H9 (cell line): ENCODE data around the gene S100Z. TPM values are rescaled to one million over a fixed set of nuclear protein-coding genes. Genes with fewer than 3 reads are reported as not detected.

Experiments used
- DNase-seq: peaks from one replicate; pipeline ENCODE4 v3.0.0-alpha.2; 2017
- H2AFZ ChIP-seq: one replicate; pipeline ENCODE4 v1.6.1; 2013; ENCODE audit warnings: mild to moderate bottlenecking, low read length, control low read depth, moderate library complexity
- H2AK5ac ChIP-seq: 2 replicates; pipeline ENCODE4 v1.6.1; 2013; ENCODE audit warnings: low read length, control low read depth, mixed read lengths; ENCODE audit not compliant: insufficient read length
- H2BK120ac ChIP-seq: one replicate; pipeline ENCODE4 v1.6.1; 2013; ENCODE audit warnings: low read depth, mild to moderate bottlenecking, low read length, control low read depth, inconsistent platforms; ENCODE audit not compliant: poor library complexity, severe bottlenecking
- H2BK12ac ChIP-seq: 2 replicates; pipeline ENCODE4 v1.6.1; 2013; ENCODE audit warnings: low read length, control low read depth, mixed read lengths, low read depth; ENCODE audit not compliant: insufficient read length
- H2BK15ac ChIP-seq: 2 replicates; pipeline ENCODE4 v1.6.1; 2013; ENCODE audit warnings: low read depth, low read length, control low read depth
- H2BK20ac ChIP-seq: one replicate; pipeline ENCODE4 v1.6.1; 2013; ENCODE audit warnings: low read depth, mild to moderate bottlenecking, low read length, control low read depth, inconsistent platforms; ENCODE audit not compliant: poor library complexity, severe bottlenecking
- H2BK5ac ChIP-seq: 2 replicates; pipeline ENCODE4 v1.6.1; 2013; ENCODE audit warnings: low read length, control low read depth, mixed read lengths; ENCODE audit not compliant: insufficient read length
- H3K14ac ChIP-seq: 2 replicates; pipeline ENCODE4 v1.6.1; 2013; ENCODE audit warnings: low read length, control low read depth; ENCODE audit not compliant: insufficient read depth
- H3K18ac ChIP-seq: 2 replicates; pipeline ENCODE4 v1.6.1; 2013; ENCODE audit warnings: low read depth, mild to moderate bottlenecking, mixed read lengths, low read length, control low read depth; ENCODE audit not compliant: insufficient read length
- H3K23ac ChIP-seq: 2 replicates; pipeline ENCODE4 v1.6.1; 2013; ENCODE audit warnings: low read length, control low read depth, mixed read lengths, low read depth; ENCODE audit not compliant: insufficient read length
- H3K23me2 ChIP-seq: 2 replicates; pipeline ENCODE4 v1.6.1; 2013; ENCODE audit warnings: low read depth, mild to moderate bottlenecking, mixed read lengths, low read length, control low read depth; ENCODE audit not compliant: insufficient read length, poor library complexity, severe bottlenecking
- H3K27ac ChIP-seq: 2 replicates; pipeline ENCODE4 v1.5.1; 2013; ENCODE audit warnings: low read length, control low read depth, mixed read lengths, low read depth; ENCODE audit not compliant: insufficient read length
- H3K27me3 ChIP-seq: 2 replicates; pipeline ENCODE4 v1.6.1; 2013; ENCODE audit warnings: low read length, control low read depth, inconsistent platforms; ENCODE audit not compliant: insufficient read depth
- H3K4ac ChIP-seq: 2 replicates; pipeline ENCODE4 v1.6.1; 2013; ENCODE audit warnings: low read depth, mild to moderate bottlenecking, control low read depth, inconsistent platforms, low read length, moderate library complexity
- H3K4me1 ChIP-seq: 2 replicates; pipeline ENCODE4 v1.6.1; 2013; ENCODE audit warnings: low read length, control low read depth, inconsistent platforms; ENCODE audit not compliant: insufficient read depth
- H3K4me2 ChIP-seq: 2 replicates; pipeline ENCODE4 v1.6.1; 2013; ENCODE audit warnings: low read length, control low read depth, mixed read lengths; ENCODE audit not compliant: insufficient read length, insufficient read depth
- H3K56ac ChIP-seq: 2 replicates; pipeline ENCODE4 v1.6.1; 2013; ENCODE audit warnings: low read depth, mild to moderate bottlenecking, mixed read lengths, low read length, control low read depth; ENCODE audit not compliant: insufficient read length
- H3K79me1 ChIP-seq: 2 replicates; pipeline ENCODE4 v1.6.1; 2013; ENCODE audit warnings: low read depth, mild to moderate bottlenecking, moderate library complexity, low read length, control low read depth, inconsistent platforms; ENCODE audit not compliant: insufficient read depth, poor library complexity, severe bottlenecking
- H3K79me2 ChIP-seq: 2 replicates; pipeline ENCODE4 v1.6.1; 2013; ENCODE audit warnings: low read length, control low read depth, inconsistent platforms; ENCODE audit not compliant: insufficient read depth
- H3K9ac ChIP-seq: 2 replicates; pipeline ENCODE4 v1.6.1; 2013; ENCODE audit warnings: low read length, control low read depth, mixed read lengths; ENCODE audit not compliant: insufficient read length; ENCODE audit errors: extremely low read depth
- H3K9me3 ChIP-seq: one replicate; pipeline ENCODE4 v1.6.1; 2013; ENCODE audit warnings: low read depth, low read length, inconsistent platforms; ENCODE audit not compliant: control insufficient read depth
- H3T11ph ChIP-seq: one replicate; pipeline ENCODE4 v1.6.1; 2013; ENCODE audit warnings: mild to moderate bottlenecking, low read length, control low read depth, inconsistent platforms
- H4K20me1 ChIP-seq: one replicate; pipeline ENCODE4 v1.6.1; 2013; ENCODE audit not compliant: control insufficient read depth, insufficient read length, insufficient read depth
- H4K5ac ChIP-seq: 2 replicates; pipeline ENCODE4 v1.6.1; 2013; ENCODE audit warnings: low read depth, mild to moderate bottlenecking, mixed read lengths, low read length, control low read depth; ENCODE audit not compliant: insufficient read length
- H4K8ac ChIP-seq: replicated peaks from 2 replicates; pipeline ENCODE4 v1.6.1; 2013; ENCODE audit warnings: low read length, control low read depth, mixed read lengths, low read depth; ENCODE audit not compliant: insufficient read length
- H4K91ac ChIP-seq: 2 replicates; pipeline ENCODE4 v1.6.1; 2013; ENCODE audit warnings: low read depth, mild to moderate bottlenecking, moderate library complexity, mixed read lengths, low read length, control low read depth; ENCODE audit not compliant: insufficient read length
- H3K27ac Mint-ChIP-seq, 3 experiments: 2 replicates in 2 of 3; 3 replicates in 1 of 3; pipeline ENCODE4 v1.8.0; 2020 to 2021; ENCODE audit warnings: mixed read lengths in 3 of 3, mild to moderate bottlenecking in 1 of 3, moderate library complexity in 1 of 3
- H3K27me3 Mint-ChIP-seq: 2 replicates; pipeline ENCODE4 v1.8.0; 2021; ENCODE audit warnings: low read depth, mild to moderate bottlenecking, moderate library complexity, mixed read lengths
- H3K36me3 Mint-ChIP-seq, 3 experiments: 2 replicates in 2 of 3; 3 replicates in 1 of 3; pipeline ENCODE4 v1.8.0; 2020 to 2021; ENCODE audit warnings: low read depth in 3 of 3, mixed read lengths in 3 of 3; ENCODE audit not compliant: insufficient read depth in 1 of 3
- H3K4me1 Mint-ChIP-seq, 2 experiments: 2 replicates each; pipeline ENCODE4 v1.8.0; 2020; ENCODE audit warnings: mixed read lengths in 2 of 2
- H3K4me3 Mint-ChIP-seq, 2 experiments: 2 replicates in 1 of 2; 3 replicates in 1 of 2; pipeline ENCODE4 v1.8.0; 2020 to 2021; ENCODE audit warnings: mild to moderate bottlenecking in 2 of 2, mixed read lengths in 2 of 2, moderate library complexity in 1 of 2
- H3K9me3 Mint-ChIP-seq, 2 experiments: 2 replicates in 1 of 2; 3 replicates in 1 of 2; pipeline ENCODE4 v1.8.0; 2020; ENCODE audit warnings: mild to moderate bottlenecking in 2 of 2, mixed read lengths in 2 of 2, moderate library complexity in 1 of 2
- WGBS: extraction: QIAGEN DNeasy Blood & Tissue Kit; methylation state at CpG from one replicate; pipeline ENCODE4 v1.1.7; 2013; ENCODE audit warnings: missing lambda C conversion rate, low lambda C conversion rate, mixed read lengths; ENCODE audit not compliant: insufficient read length; ENCODE audit errors: extremely low coverage; 5-methylcytosine and 5-hydroxymethylcytosine counted together
- total RNA-seq: library from RNA; stranded (reverse); gene quantifications from 2 replicates; pipeline ENCODE4 v1.2.1, GENCODE V29; 2021
- TF ChIP-seq, protein P1 (sequence below): fragments of 200-600 bp; sonication (generic); conservative IDR thresholded peaks from 3 replicates; pipeline ENCODE4 v1.8.0; 2021; ENCODE audit warnings: antibody characterized with exemption, mild to moderate bottlenecking

The S100Z gene
- total RNA-seq, 1 experiment from 2014 or later = not detected

GRCh38 chr5:76809141-76809540, 40.7 kb upstream of the S100Z start:
- peaks cover 39 to 50% of the 10 kb centered on the region in 2 experiments for H3K4me1 Mint-ChIP-seq
- Histone ChIP-seq H2BK20ac (no peak overlapping the region), H3K27me3 (no peaks in the 10 kb centered on the region), H3K56ac (no peak overlapping the region), H3K27ac (peak overlapping the region; percentile 87), H2BK12ac (peak overlapping the region; percentile 0), H2BK5ac (no peak overlapping the region), H4K8ac (no peak overlapping the region), H3K9ac (no peak overlapping the region), H3K4me2 (no peak overlapping the region), H4K91ac (no peak overlapping the region), H3K23ac (no peak overlapping the region), H2BK15ac (no peak overlapping the region), H4K5ac (no peak overlapping the region), H3K79me1 (no peaks in the 10 kb centered on the region), H3T11ph (no peak overlapping the region), H2AK5ac (no peak overlapping the region), H2AFZ (no peak overlapping the region), H3K23me2 (no peaks in the 10 kb centered on the region), H3K79me2 (no peaks in the 10 kb centered on the region), H4K20me1 (no peaks in the 10 kb centered on the region), H3K9me3 (no peaks in the 10 kb centered on the region), H3K4me1 (peaks cover 15% of the 10 kb centered on the region), H3K14ac (no peak overlapping the region; the same call in 1 of the 2 replicates), H3K18ac (peak overlapping the region; percentile 14), H2BK120ac (no peak overlapping the region), H3K4ac (no peak overlapping the region)
- peak overlapping the region; percentile 99 to 100 (median 100) for H3K27ac Mint-ChIP-seq
- TF ChIP-seq, protein P1, sequence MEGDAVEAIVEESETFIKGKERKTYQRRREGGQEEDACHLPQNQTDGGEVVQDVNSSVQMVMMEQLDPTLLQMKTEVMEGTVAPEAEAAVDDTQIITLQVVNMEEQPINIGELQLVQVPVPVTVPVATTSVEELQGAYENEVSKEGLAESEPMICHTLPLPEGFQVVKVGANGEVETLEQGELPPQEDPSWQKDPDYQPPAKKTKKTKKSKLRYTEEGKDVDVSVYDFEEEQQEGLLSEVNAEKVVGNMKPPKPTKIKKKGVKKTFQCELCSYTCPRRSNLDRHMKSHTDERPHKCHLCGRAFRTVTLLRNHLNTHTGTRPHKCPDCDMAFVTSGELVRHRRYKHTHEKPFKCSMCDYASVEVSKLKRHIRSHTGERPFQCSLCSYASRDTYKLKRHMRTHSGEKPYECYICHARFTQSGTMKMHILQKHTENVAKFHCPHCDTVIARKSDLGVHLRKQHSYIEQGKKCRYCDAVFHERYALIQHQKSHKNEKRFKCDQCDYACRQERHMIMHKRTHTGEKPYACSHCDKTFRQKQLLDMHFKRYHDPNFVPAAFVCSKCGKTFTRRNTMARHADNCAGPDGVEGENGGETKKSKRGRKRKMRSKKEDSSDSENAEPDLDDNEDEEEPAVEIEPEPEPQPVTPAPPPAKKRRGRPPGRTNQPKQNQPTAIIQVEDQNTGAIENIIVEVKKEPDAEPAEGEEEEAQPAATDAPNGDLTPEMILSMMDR = no peak
- WGBS = no CpG with 5 or more reads among the region's 4 CpGs
- peaks cover 11 to 16% (median 12%) of the 10 kb centered on the region in 3 experiments for H3K36me3 Mint-ChIP-seq
- DNase-seq = peak; percentile 50
- H3K9me3 Mint-ChIP-seq = peaks cover 16 to 21% of the 10 kb centered on the region in 2 experiments
- peak overlapping the region in 1 of 2 experiments; percentile 34; a peak in 2 of 5 replicates for H3K4me3 Mint-ChIP-seq
- H3K27me3 Mint-ChIP-seq = no peaks in the 10 kb centered on the region; the same call in none of the 2 replicates
